K562 (cell line): Measurements from ENCODE around the gene FHIP2A.

ENCODE experiments used
- BHLHE40 ChIP-seq: IDR thresholded peaks from 2 replicates; pipeline ENCODE4 v1.6.1; 2011; ENCODE audit warnings: low read length, improper control_type of control experiment
- ZFP1 ChIP-seq: fragments of 450-650 bp; formaldehyde crosslinking; IDR thresholded peaks from 2 replicates; pipeline ENCODE4 v1.4.0; 2020; ENCODE audit warnings: mild to moderate bottlenecking, mixed read lengths
- TF ChIP-seq, protein P1 (sequence below), 2 experiments: IDR thresholded peaks; 2 replicates each; pipeline ENCODE4 v1.6.1; 2011; ENCODE audit warnings: borderline replicate concordance in 1 of 2, control low read depth in 1 of 2, low read depth in 1 of 2, low read length in 1 of 2, mild to moderate bottlenecking in 1 of 2, mixed read lengths in 1 of 2, moderate library complexity in 1 of 2; ENCODE audit not compliant: insufficient read depth in 1 of 2, insufficient read length in 1 of 2, poor library complexity in 1 of 2, severe bottlenecking in 1 of 2; ENCODE audit errors: extremely low read depth in 1 of 2

DNA sequence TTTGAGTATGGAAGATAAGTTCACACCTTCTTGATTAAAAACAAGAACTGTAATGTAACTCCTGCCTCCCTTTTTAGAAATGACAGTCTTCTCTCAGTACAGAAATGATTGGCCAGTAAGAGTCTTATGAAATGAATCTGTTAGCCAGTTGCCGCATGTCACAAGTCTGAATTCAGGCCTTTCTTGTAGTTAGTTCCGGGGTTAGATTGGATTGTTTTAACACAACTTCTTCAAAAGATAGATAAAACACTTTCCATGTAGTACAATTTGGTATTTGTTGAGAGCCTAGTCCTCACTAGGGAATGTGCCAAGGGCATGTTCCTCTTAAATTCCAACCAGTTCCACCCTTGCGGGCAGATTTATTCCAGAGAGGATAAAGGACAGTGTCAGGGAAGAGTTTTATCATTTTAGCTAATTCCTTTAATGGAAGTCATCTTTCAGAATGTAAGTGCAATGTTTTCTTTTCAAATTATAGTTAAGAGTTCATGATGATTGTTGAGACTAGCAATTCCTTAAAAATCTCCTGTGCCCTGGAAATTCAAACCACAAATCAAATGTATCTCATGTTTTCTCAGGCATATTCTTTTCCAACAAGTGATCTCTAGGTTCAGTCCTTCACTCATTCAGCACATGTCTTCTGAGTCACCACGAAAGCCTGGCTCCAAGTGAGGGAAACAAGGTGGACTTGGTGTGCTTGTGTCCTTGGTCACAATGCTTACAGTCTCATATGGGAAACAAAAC, 4.1 kb downstream of the FHIP2A start:
- TF ChIP-seq, protein P1, sequence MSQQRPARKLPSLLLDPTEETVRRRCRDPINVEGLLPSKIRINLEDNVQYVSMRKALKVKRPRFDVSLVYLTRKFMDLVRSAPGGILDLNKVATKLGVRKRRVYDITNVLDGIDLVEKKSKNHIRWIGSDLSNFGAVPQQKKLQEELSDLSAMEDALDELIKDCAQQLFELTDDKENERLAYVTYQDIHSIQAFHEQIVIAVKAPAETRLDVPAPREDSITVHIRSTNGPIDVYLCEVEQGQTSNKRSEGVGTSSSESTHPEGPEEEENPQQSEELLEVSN (IDR thresholded peaks at IDR 0.05; ENCODE audit: borderline replicate concordance in 1 of 2, extremely low read depth in 1 of 2, insufficient read depth in 1 of 2, insufficient read length in 1 of 2, low read depth in 1 of 2, low read length in 1 of 2, poor library complexity in 1 of 2, severe bottlenecking in 1 of 2), result no peak
- TF ChIP-seq BHLHE40, result no peak
- no peak for TF ChIP-seq ZFP1 (CRISPR knock-in tag)
